OCI-M1 (cell line): ENCODE results near the gene GREB1.

ENCODE experiments used
- DNase-seq: peaks from one replicate; lab custom pipeline; 2025; lab: John Stamatoyannopoulos, UW

The GREB1 gene

DNA sequence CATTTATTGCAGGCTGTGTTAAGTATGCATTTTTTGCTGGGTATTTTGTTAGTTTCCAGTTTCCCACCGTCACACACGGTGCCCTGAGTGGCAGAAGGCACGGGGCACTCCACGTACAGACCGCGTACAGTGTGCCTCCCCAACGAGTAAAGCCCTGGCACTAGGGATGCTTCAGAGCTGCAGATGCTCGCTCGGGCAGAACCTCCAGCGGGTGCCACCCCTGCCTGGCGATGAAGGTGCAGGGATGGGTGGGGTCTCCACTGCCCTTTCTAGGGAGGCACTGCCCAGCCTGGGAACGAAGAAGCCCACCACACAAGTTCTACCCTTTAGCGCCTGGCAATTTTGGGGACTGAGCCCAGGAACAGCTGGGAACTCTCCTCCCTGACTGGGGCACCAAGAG lies 4.1 kb downstream of the GREB1 start:
- DNase-seq, result no peak

DNA sequence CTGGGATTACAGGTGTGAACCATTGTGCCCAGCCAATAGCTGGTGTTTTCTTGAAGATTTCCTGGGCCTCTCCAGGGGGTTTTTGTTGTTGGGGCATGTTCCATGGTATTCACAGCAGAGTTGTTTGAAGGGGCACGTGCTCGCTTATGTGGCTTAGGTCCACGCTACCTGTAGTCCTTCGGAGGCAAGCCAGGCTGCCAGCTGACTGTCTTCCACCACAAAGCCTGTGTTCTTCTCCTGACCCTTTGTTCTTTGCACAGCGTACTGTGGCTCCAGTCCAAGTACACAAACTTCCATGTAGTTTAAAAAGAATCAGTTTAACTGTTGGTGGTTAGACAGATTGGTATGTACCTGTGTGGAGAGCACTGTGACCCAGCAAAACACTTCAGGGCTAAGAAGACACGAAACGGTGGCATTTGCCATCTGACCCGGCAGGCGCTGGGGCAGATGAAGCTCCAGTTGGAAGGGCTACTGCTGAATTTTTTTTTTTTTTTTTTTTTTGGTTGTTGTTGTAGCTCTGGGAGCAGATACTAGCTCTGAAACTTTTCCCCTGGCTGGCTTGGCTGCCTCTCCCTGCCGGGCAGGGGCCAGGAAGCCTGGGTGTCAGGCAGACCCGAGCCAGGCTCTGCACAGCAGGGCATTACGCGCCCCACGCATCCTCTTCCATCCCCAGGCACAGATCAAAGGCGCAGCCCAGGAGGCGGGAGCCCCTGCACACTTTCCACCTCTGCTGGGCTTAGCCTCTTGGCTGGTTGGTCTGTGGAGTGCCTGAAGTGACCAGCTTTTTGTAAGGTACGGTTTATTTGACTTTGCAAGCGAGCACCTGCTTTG lies 5.7 kb downstream of the GREB1 start:
- no peak for DNase-seq

- no peak for DNase-seq
Observed at GRCh38 chr2:11540148-11540995, 6.5 kb downstream of the GREB1 start.

DNA sequence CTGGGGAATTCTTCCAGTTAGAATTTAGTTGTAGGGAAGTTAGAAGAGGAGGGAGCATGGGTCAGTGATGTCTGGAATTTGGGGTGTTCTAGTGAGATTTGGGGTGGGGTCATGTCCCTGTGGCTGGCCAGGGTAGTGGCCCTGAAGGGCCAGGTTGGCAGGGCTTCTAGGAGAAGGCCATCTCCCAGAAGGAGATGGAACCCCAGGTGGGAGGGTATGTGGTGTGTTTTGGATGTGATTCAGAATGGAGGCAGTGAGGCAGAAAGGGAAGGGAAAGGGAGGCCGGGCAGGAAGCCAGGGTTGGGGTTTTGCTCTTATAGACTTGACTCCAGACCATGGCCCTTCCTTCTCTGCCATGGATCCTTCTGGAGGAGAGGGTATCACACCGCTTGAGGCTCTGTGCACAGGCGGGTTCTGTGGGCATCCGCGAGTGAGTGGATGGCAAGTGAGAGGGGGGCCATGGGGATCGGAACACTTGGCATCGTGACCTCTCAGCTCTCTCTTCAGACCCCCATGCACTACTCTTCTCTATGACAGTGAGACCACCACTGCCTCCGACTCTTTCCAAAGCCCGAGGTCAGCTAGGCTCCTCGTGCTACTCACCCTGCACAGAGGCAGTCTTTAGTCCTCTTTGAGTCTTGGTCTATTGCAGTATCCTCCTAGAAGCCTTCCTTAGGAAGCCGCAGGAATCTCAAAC lies 7.3 kb downstream of the GREB1 start:
- no peak for DNase-seq

- DNase-seq, result no peak
Observed at GRCh38 chr2:11541693-11542274, 7.9 kb downstream of the GREB1 start.

- no peak for DNase-seq
Observed at GRCh38 chr2:11542275-11542819, 8.5 kb downstream of the GREB1 start.

DNA sequence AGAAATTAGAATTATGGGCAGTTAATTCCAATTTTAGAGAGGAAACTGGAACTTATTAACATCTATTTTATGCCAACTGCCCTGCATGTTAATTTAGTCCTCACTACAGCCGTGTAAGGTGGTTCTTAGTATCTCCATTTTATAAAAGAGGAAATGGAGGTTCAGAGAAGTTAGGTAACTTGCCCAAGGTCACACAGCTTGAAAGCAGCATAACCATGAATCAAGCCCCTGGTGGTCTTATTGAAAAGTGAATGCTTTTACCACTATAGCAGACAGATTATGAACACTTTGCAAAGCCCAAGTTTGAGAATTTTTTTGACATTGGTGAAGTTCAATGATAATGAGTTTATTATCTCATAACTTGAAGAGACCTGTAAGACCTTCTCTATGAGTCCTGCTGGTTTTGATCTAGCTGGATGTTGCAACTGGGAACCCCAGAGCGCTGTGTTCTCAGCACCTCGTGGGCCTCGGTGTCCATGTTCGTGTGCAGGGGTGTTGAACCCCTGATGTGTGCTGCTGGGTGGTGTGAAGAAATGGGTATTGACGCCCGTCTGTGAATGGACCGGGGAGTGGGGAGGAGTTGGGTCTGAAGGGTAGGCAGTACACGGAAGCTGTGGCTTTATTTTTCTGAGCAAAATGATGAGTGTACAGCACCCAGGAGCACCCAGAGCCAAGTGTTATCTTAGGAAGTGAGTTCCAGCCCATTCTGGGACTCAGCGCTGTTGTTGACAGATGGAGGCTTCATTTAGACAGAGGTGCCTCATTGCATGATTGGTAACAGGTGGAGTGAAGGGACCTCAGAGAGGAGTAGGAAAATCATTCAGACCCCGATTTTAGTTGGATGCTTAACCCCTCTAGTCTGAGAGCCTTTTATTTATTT lies 9.7 kb downstream of the GREB1 start:
- no peak for DNase-seq

GRCh38 chr2:11546072-11546471 lies 12.2 kb downstream of the GREB1 start:
- DNase-seq, result no peak

DNA sequence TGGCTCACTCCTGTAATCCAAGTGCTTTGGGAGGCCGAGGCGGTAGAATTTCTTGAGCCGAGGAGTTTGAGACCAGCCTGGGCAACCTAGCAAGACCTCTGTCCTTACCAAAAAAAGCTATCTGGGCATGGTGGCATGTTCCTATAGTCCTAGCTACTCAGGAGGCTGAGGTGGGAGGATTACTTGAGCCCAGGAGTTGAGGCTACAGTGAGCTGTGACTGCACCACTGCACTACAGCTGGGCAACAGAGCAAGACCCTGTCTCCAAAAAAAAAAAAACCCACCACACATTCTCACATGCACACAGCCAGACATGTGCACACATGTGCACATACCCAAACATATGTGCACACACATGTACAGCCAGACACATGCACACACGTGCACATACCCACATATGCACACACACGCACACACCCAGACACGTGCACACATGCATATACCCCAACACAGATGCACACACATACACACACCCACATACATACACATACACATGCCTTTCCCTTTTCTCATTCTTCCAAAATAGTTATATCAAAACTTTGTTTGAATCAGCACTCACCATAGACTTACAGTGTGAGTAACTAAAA lies 14.2 kb downstream of the GREB1 start:
- DNase-seq, result no peak

- no peak for DNase-seq
Observed at GRCh38 chr2:11550302-11550701, 16.5 kb downstream of the GREB1 start.

DNA sequence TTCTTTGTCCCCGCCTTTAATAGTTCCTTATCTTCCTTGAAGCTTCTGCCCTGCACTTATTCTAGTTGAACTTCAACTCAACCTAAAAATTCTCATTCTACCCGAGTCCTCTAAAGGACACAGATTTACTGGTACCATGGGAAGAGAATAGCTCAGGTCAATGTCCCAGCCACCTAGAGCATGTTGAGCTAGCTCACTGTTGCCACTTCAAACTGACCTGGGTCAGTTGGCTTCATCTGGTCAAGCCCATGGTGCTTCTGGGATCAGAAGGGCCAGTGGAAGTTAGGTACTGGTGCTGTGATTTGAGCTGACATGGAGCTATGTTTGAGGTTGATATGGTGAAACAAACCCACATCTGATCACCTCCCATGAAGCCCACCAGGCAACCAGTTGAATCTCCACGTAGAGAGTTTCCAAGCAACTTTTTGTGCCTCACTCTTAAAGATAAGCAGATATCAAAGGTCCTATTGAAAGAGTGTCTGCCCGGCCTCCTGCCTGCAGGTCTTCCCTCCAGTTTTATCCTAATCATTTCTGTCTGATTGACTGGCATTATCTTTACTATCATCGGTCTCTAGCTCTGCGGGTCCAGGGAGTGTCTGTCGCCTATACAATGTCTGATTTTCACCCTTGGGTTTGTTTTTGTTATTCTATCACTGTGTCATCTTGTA lies 17.2 kb downstream of the GREB1 start:
- DNase-seq, result no peak

DNA sequence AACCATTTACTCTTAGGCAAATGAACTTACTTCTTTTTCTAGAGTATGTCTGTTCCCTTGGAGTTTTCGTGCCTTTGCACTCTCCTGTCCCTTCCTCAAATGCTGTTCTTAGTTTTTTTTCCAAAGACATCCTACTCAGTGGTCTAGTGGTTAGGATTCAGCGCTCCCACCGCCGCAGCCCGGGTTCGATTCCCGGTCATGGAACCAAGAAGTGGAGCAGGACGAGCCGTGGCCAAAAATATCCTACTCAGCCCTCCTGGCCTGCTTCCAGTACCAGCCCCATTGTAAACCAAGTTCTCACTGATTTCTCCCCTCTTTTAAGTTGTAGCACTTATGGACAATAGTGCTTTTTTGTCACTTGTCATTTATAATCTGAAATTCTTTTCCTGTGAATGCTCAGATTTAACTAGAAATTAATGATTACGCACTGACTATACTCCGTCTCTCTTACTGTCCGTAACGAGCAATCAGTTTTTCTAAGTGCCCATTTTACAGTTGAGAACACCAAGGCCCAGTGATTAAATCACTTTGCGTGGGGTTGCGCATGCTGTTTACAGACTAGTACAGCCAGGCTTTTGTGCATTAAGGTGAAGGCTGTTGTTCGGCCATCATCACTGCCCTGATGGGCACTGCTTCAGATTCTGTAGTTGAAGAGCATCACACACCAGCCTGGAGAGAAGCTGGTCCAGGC lies 17.9 kb downstream of the GREB1 start:
- DNase-seq, result no peak

GRCh38 chr2:11552260-11552638 lies 18.4 kb downstream of the GREB1 start:
- DNase-seq, result no peak

- DNase-seq, result peak; percentile 82
Observed at GRCh38 chr2:11553661-11554398, 20.0 kb downstream of the GREB1 start.

- DNase-seq, result no peak
Observed at GRCh38 chr2:11554399-11554716, 20.5 kb downstream of the GREB1 start.

- DNase-seq, result no peak
Observed at GRCh38 chr2:11556101-11556806, 22.4 kb downstream of the GREB1 start.

GRCh38 chr2:11558214-11558886 lies 24.5 kb downstream of the GREB1 start:
- no peak for DNase-seq
